ENCODE measurements around the gene LPP. TPM values are rescaled to one million over a fixed set of nuclear protein-coding genes. Genes with fewer than 3 reads are reported as not detected.

LPP gene
- total RNA-seq, 3 donors from 2014 or later (not counting 1 experiment from before 2014, with no cell fraction given): 137 to 163 (median 149) TPM

- peaks cover 51 to 56% of the 10 kb centered on the region in 2 donors for H3K4me1 Mint-ChIP-seq
- H3K27ac Mint-ChIP-seq: no peak overlapping the region
- ATAC-seq (no peak), DNase-seq (no peak)
- H3K27me3 Mint-ChIP-seq (ENCODE audit: low read depth in 2 of 2): no peaks in the 10 kb centered on the region
- no peaks in the 10 kb centered on the region for H3K36me3 Mint-ChIP-seq
- peaks cover 2% of the 10 kb centered on the region for H3K36me3 ChIP-seq (ENCODE audit: control insufficient read depth, insufficient read depth, low read length)
- no peak for TF ChIP-seq CTCF (IDR thresholded peaks at IDR 0.05)
- no peak overlapping the region for H3K4me3 ChIP-seq (ENCODE audit: low read length)
- intact Hi-C loops (cut with micrococcal nuclease): no loop called here
- H3K27ac ChIP-seq (ENCODE audit: low read length): no peak overlapping the region
- H3K4me3 Mint-ChIP-seq: no peak overlapping the region
- no peaks in the 10 kb centered on the region for H3K9me3 Mint-ChIP-seq
- no peaks in the 10 kb centered on the region for H3K27me3 ChIP-seq (ENCODE audit: control insufficient read depth, insufficient read depth, low read length)
- H3K4me1 ChIP-seq (ENCODE audit: control insufficient read depth, insufficient read depth, low read length): peaks cover 12% of the 10 kb centered on the region
- 81% methylated on average over 4 of the region's 4 CpGs for WGBS (ENCODE audit: insufficient coverage)
- H3K9me3 ChIP-seq (ENCODE audit: control insufficient read depth, insufficient read depth, low read length): no peaks in the 10 kb centered on the region
Measured at GRCh38 chr3:188217726-188218125, 63.8 kb downstream of the LPP start.

GRCh38 chr3:188218603-188219002 lies 64.6 kb downstream of the LPP start:
- no peaks in the 10 kb centered on the region for H3K36me3 Mint-ChIP-seq
- Histone ChIP-seq H3K9me3 (ENCODE audit: control insufficient read depth, insufficient read depth, low read length) (no peaks in the 10 kb centered on the region), H3K36me3 (ENCODE audit: control insufficient read depth, insufficient read depth, low read length) (peaks cover 2% of the 10 kb centered on the region), H3K27ac (ENCODE audit: low read length) (no peak overlapping the region), H3K4me1 (ENCODE audit: control insufficient read depth, insufficient read depth, low read length) (peaks cover 12% of the 10 kb centered on the region), H3K4me3 (ENCODE audit: low read length) (no peak overlapping the region), H3K27me3 (ENCODE audit: control insufficient read depth, insufficient read depth, low read length) (no peaks in the 10 kb centered on the region)
- no peaks in the 10 kb centered on the region for H3K27me3 Mint-ChIP-seq (ENCODE audit: low read depth in 2 of 2)
- 100% methylated on average over 1 of the region's 1 CpG for WGBS (ENCODE audit: insufficient coverage)
- no peak overlapping the region for H3K4me3 Mint-ChIP-seq
- no peak overlapping the region for H3K27ac Mint-ChIP-seq
- H3K4me1 Mint-ChIP-seq: peaks cover 53 to 57% of the 10 kb centered on the region in 2 donors
- DNase-seq (no peak), ATAC-seq (no peak)
- H3K9me3 Mint-ChIP-seq: no peaks in the 10 kb centered on the region
- intact Hi-C loops (cut with micrococcal nuclease): no loop called here
- TF ChIP-seq CTCF (IDR thresholded peaks at IDR 0.05): no peak

- WGBS (ENCODE audit: insufficient coverage): 98% methylated on average over 4 of the region's 5 CpGs
- Mint-ChIP-seq H3K4me3 (no peak overlapping the region), H3K9me3 (no peaks in the 10 kb centered on the region), H3K4me1 (peaks cover 59 to 62% of the 10 kb centered on the region in 2 donors), H3K27ac (no peak overlapping the region), H3K27me3 (ENCODE audit: low read depth in 2 of 2) (no peaks in the 10 kb centered on the region), H3K36me3 (no peaks in the 10 kb centered on the region)
- H3K4me1 ChIP-seq (ENCODE audit: control insufficient read depth, insufficient read depth, low read length): peaks cover 12% of the 10 kb centered on the region
- H3K9me3 ChIP-seq (ENCODE audit: control insufficient read depth, insufficient read depth, low read length): no peaks in the 10 kb centered on the region
- DNase-seq (no peak), ATAC-seq (no peak)
- H3K27me3 ChIP-seq (ENCODE audit: control insufficient read depth, insufficient read depth, low read length): no peaks in the 10 kb centered on the region
- intact Hi-C loops (cut with micrococcal nuclease): no loop called here
- no peak overlapping the region for H3K4me3 ChIP-seq (ENCODE audit: low read length)
- TF ChIP-seq CTCF (IDR thresholded peaks at IDR 0.05): no peak
- H3K27ac ChIP-seq (ENCODE audit: low read length): no peak overlapping the region
- H3K36me3 ChIP-seq (ENCODE audit: control insufficient read depth, insufficient read depth, low read length): peaks cover 2% of the 10 kb centered on the region
Measured at GRCh38 chr3:188219147-188219546, 65.2 kb downstream of the LPP start.

GRCh38 chr3:188220097-188220788 lies 66.3 kb downstream of the LPP start:
- H3K4me1 ChIP-seq (ENCODE audit: control insufficient read depth, insufficient read depth, low read length): peaks cover 12% of the 10 kb centered on the region
- H3K36me3 Mint-ChIP-seq: no peaks in the 10 kb centered on the region
- H3K9me3 ChIP-seq (ENCODE audit: control insufficient read depth, insufficient read depth, low read length): no peaks in the 10 kb centered on the region
- 96% methylated on average over 6 of the region's 6 CpGs for WGBS (ENCODE audit: insufficient coverage)
- H3K27ac ChIP-seq (ENCODE audit: low read length): no peak overlapping the region
- no peak overlapping the region for H3K4me3 ChIP-seq (ENCODE audit: low read length)
- H3K27ac Mint-ChIP-seq: no peak overlapping the region
- H3K4me1 Mint-ChIP-seq: peaks cover 68 to 70% of the 10 kb centered on the region in 2 donors
- H3K27me3 Mint-ChIP-seq (ENCODE audit: low read depth in 2 of 2): no peaks in the 10 kb centered on the region
- no peaks in the 10 kb centered on the region for H3K9me3 Mint-ChIP-seq
- no peak for ATAC-seq
- no peak for DNase-seq
- no peak overlapping the region for H3K4me3 Mint-ChIP-seq
- no peaks in the 10 kb centered on the region for H3K27me3 ChIP-seq (ENCODE audit: control insufficient read depth, insufficient read depth, low read length)
- no peak for TF ChIP-seq CTCF (IDR thresholded peaks at IDR 0.05)
- peaks cover 2% of the 10 kb centered on the region for H3K36me3 ChIP-seq (ENCODE audit: control insufficient read depth, insufficient read depth, low read length)
- intact Hi-C loops (cut with micrococcal nuclease): no loop called here
